NB4 (cell line): ENCODE data around the gene HYI.

Experiments
- CTCF ChIP-seq: IDR thresholded peaks from one replicate; pipeline ENCODE4 v1.5.1; 2012; ENCODE audit warnings: low read depth, low read length
- MAX ChIP-seq: IDR thresholded peaks from 2 replicates; pipeline ENCODE4 v1.6.1; 2011; ENCODE audit warnings: low read depth, low read length
- POLR2A ChIP-seq: IDR thresholded peaks from 2 replicates; pipeline ENCODE4 v1.6.1; 2011; ENCODE audit warnings: mild to moderate bottlenecking; ENCODE audit not compliant: insufficient read length; ENCODE audit errors: extremely low read depth

GRCh38 chr1:43415901-43416300, 37.8 kb downstream of the HYI start:
- TF ChIP-seq POLR2A (no peak), CTCF (no peak), MAX (no peak)
